Stromal cell of bone marrow (primary cell): ENCODE data around the gene KRTAP10-2.
"Not testable (repeated sequence)": the region's sequence is repeated elsewhere in the genome, so short reads cannot be mapped to it uniquely, and the experiment has no call there.

Experiments
- DNase-seq: peaks from one replicate; pipeline ENCODE4 v3.0.0-alpha.2; 2012; ENCODE audit warnings: low read depth

Gene KRTAP10-2

DNA sequence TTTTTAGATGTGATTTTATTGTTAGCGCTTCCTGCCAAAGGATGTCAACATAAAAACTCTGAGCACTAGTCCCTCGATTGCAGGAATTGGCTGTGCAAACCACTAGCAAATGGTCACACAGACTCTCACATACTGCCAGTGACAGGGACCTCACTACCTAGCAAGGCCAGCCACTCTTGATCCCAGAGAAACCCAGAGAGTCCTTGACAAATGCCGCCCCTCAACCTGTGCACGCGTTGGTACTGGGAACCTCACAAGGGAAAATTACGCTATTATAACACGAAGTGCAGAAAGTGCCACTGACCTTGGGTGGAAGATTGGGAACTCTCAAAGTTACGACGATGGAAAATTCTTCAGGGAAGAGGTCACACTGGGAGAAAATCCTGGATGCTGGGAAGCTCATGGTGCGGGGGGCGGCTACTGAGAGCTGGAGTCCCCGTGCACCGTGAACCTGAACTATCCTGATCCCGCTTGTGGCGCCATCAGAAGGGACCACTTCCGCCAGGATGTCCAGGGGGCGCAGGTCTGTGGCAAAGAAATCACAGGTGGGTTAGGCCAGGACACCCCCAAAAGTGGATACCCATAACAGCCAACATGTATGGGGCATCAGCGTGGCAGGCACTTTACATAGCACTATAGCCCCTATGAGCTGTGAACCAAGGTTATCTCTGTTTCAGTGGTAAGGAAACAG is 16.3 kb upstream of the KRTAP10-2 start:
- DNase-seq, result no peak

- no peak for DNase-seq
These were observed 15.1 kb upstream of the KRTAP10-2 start for GRCh38 chr21:44566403-44566802.

GRCh38 chr21:44564886-44565598 is 13.7 kb upstream of the KRTAP10-2 start:
- DNase-seq, result no peak

- DNase-seq, result no peak
These were observed 12.8 kb upstream of the KRTAP10-2 start for GRCh38 chr21:44564099-44564498.

DNA sequence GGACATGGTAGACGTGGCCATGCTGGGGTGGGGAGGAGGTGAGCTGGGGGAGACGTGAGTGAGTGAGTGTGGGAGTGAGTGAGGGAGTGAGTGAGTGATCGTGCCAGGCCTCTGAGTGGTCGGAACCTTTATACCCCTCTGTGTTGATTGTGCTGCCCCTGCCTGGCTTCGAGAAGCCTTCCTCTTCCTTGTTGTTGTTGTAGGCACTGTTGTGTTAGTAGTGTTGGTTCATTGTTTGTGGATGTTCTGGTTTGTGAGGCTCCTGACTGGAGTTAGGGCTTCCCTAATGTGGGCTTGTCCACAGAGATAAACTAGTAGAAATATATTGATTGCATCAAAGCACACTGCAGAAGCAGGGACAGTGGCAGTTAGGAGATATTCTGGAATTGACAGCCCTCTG is 7.4 kb upstream of the KRTAP10-2 start, which contains the start of gene KRTAP10-3:
Gene KRTAP10-3, minus strand, starts transcription at position 101 of the 400 bp plus-strand sequence. Its CDS starts 80 bp downstream, at position 21.
- no peak for DNase-seq

DNA sequence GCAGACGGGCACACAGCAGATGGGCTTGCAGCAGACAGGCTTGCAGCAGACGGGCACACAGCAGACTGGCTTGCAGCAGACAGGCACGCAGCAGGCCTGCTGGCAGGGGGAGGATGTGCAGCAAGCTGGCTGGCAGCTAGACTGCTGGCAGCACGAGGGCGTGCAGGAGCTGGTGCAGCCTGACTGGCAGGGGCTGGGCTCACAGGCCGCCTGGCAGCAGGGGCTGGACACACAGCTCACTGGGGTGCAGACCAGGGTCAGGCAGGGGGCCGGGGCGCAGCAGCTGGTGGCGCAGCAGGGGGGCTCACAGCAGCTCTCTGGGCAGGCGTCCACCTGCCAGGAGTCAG is 7.0 kb upstream of the KRTAP10-2 start:
- DNase-seq, result not testable (repeated sequence)

DNA sequence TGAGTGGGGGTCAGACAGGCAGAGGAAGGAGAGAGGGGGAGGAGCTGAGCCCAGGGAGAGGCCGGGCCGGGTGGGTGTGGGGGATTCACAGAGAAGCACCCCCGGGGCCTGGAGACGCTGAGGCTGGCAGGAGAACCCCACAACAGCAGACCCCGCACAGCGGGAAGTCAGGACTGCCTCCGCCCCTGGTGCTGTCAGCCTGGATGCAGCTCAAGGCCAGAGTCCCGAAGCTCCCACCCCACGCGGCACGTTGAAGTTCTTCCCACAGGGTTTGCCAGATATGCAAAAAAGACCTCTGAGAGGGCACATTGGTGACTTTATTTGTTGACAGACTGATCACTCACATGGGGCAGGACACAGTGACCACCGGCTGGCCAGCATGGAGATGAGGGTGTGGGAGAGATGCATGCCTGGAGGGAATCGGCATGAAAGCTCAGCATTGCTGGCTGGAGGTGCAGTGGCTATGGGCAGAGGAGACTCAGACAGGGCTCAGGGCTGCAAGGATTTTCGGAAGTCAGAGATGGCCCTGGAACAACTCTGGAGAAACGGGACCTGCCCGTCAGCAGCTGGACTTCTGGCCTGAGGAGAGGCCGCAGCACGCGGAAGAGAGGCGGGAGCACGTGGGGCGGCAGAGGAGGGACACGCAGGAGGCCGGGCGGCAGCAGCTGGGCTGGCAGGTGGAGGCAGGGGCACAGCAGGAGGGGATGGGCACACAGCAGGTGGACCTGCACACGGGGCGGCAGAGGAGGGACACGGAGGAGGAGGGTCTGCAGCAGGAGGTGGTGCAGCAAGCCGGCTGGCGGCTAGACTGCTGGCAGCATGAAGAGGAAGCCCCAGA is 6.4 kb upstream of the KRTAP10-2 start:
- DNase-seq, result no peak

GRCh38 chr21:44556879-44557278 is 5.6 kb upstream of the KRTAP10-2 start:
- DNase-seq, result no peak

DNA sequence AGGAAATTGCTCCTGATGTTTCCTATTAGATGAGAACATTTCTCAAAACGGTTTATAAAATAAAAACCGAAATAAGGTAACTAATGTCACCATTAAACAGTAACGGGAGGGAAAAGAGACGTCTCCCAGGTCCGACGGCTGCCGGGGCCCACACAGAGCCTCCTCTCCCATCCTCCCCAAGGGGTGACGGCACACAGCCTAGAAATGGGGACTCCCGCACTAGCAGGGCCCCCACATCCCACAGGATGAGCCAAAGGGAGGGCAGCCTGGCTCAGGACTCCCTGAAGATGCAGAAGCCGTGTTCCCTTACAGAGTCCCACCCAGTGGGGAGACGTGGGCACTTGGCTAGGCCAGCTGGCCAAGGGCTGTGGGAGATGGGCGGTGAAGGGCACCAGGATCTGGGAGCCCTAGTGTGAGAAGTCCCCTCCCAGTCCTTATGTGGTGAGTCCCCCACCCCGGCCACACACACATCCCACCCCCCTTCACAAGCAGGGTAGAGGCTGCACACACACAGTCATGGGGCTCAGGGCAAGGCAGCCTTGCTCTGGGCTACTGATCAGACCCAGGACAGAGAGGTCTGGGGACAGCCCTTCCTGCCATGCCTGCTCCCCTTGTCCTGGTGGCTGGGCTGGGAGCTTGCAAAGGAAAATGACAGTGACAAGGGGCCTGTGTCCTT is 4.0 kb upstream of the KRTAP10-2 start:
- DNase-seq, result no peak

GRCh38 chr21:44552681-44553080 is 1.4 kb upstream of the KRTAP10-2 start:
- no peak for DNase-seq

DNA sequence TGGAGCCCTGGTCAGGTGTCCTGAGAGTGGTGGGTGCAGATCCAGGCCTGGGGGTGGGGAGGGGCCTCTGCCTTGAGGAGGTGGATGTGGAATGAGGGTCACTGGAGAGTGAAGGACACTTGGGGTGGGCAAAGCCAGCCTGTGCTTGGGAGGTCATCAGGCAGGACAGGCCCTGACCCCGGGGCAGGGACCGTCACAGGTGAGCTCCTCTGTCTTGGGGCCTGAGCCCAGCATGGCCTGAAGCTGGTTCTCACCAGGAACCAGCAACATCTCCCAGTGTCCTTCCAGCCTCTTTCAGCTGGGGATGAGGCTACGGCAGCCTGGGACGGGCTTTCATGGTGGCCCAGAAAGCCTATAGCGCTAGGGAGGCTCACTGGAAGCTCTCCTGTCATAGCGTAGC is 831 bp upstream of the KRTAP10-2 start:
- no peak for DNase-seq

DNA sequence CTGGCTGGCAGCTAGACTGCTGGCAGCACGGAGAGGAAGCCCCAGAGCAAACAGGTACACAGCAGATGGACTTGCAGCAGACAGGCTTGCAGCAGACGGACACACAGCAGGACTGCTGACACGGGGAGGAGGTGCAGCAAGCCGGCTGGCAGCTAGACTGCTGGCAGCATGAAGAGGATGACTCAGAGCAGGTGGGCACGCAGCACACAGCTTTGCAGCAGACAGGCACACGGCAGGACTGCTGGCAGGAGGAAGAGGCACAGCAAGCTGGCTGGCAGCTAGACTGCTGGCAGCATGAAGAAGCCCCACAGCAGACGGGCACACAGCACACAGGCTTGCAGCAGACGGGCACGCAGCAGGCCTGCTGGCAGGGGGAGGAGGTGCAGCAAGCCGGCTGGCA is 498 bp downstream of the KRTAP10-2 start:
- DNase-seq, result no peak

DNA sequence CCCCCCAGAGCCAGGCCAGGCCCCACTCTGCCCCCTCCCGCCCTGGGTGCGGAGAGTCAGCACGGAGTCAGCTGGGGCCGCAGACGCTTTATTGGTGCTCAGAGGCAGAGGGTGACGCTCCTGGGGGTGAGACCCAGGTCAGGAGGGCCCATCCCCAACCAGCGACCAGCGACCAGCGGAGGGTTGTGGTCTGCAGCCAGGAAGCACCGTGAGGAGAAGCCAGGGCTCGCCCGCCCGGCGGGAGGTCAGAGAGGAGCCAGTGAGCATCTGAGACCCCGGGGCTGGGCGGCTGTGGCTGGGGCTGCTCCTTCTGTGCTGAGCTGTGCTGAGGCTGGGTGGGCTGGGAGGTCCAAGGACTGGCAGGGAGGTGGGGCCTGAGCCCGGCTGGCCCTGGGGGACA is 1.0 kb downstream of the KRTAP10-2 start:
- DNase-seq, result not testable (repeated sequence)

DNA sequence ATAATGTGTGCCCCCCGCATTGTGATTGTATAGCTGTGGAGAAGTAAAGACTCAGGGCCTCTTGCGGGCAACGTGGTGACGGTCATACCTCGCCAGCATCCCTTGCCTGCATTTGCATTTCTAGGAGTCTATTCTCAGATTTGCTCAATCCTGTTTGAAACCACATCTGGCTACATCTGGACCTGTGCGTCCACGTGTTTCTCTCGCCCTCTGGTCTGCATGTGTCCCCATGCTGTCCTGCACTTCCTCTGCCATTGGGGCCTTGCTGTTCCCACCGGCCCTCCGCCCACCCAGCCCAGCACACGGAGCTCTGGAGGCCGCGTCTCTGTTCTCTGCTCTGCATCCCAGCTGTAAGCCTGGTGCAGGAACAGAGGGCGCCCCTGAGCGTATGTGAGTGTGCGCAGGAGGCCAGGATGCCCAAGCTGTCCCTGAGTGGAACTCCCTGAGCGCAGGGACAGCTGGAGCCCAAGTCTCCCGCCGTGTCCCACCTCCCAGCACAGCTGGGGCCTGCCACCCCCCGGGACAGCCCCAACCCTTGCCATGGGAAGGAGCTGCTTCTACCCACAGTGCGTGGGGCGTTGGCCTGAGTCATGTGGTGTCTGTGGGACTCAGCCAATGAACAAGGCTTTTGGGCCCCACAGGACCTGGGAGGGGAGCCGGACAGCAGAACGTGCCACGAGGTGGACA is 1.6 kb downstream of the KRTAP10-2 start:
- no peak for DNase-seq

GRCh38 chr21:44548922-44549321 is 2.4 kb downstream of the KRTAP10-2 start:
- DNase-seq, result no peak

DNA sequence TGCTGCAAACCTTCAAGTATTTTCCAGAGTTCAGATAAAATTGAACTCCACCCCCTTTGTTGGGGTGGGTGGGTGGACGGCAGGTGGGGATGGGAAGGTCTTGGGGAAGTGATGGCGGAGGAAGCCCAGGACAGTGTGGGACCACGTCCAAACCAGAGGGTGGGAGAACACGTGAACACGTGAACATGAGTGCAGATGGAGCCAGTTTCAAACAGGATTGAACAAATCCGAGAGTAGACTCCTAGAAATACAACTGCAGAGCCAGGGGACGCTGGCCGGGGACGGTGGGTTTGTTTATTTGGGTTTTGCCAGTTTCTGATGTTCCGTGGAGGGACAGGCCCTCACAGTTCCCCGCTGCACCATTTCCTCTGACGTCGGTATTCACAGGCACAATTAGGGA is 2.9 kb downstream of the KRTAP10-2 start:
- no peak for DNase-seq

DNA sequence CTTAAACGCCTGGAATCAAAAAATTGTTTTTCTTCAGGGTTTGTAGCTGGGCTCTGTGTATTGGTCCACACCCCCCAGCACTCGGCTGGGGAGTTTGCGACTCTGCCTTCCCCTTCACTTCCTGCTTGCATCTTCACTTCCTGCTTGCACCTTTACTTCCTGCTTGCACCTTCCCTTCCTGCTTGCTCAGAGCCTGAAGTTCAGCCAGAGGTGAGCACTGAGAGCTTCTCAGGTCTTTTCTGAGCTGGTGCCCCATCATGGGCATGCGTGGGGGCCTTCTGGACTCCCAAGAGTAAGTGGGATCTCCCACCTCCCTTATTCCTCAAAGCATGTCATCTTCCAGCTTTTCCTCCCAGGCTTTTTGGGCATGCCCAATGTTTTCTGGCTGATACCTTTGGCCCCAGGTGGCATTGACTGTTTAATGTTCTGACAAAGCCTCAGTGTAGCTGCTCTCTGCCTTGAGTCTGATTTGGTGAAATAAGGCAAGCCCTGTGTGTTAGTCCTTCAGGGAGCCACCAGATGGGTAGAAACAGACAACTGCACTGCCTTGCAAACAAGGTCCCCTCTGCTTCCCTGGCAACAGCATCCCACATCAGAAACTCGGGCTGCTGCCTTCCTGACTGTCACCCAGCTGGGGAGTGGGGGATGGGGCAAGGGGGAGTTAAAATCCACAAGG is 3.5 kb downstream of the KRTAP10-2 start:
- no peak for DNase-seq

- no peak for DNase-seq
These were observed 6.7 kb downstream of the KRTAP10-2 start for GRCh38 chr21:44544566-44544965.

- DNase-seq, result no peak
These were observed 8.6 kb downstream of the KRTAP10-2 start for GRCh38 chr21:44542716-44543115.

- no peak for DNase-seq
These were observed 10.5 kb downstream of the KRTAP10-2 start for GRCh38 chr21:44540741-44541288.
